BE2C (cell line): ENCODE results near the gene CENPP.

Source experiments
- DNase-seq: peaks from one replicate; pipeline ENCODE4 v3.0.0-alpha.2; 2020
- H3K27me3 ChIP-seq: fragments of 250-450 bp; sonication (Bioruptor Pico); 2 replicates; pipeline ENCODE4 v1.5.1; 2020; ENCODE audit warnings: mild to moderate bottlenecking
- H3K36me3 ChIP-seq: fragments of 250-450 bp; sonication (Bioruptor Pico); 2 replicates; pipeline ENCODE4 v1.5.1; 2020; ENCODE audit warnings: mild to moderate bottlenecking
- H3K4me1 ChIP-seq: fragments of 250-450 bp; sonication (Bioruptor Pico); 2 replicates; pipeline ENCODE4 v1.5.1; 2020
- H3K4me3 ChIP-seq: 2 replicates; pipeline ENCODE4 v1.5.1; 2011; ENCODE audit warnings: low read depth, low read length
- H3K9me3 ChIP-seq: fragments of 250-450 bp; sonication (Bioruptor Pico); 2 replicates; pipeline ENCODE4 v1.5.1; 2020
- TF ChIP-seq, protein P1 (sequence below): IDR thresholded peaks from 2 replicates; pipeline ENCODE4 v1.5.1; 2012; ENCODE audit warnings: mild to moderate bottlenecking, low read depth, low read length

The CENPP gene

DNA sequence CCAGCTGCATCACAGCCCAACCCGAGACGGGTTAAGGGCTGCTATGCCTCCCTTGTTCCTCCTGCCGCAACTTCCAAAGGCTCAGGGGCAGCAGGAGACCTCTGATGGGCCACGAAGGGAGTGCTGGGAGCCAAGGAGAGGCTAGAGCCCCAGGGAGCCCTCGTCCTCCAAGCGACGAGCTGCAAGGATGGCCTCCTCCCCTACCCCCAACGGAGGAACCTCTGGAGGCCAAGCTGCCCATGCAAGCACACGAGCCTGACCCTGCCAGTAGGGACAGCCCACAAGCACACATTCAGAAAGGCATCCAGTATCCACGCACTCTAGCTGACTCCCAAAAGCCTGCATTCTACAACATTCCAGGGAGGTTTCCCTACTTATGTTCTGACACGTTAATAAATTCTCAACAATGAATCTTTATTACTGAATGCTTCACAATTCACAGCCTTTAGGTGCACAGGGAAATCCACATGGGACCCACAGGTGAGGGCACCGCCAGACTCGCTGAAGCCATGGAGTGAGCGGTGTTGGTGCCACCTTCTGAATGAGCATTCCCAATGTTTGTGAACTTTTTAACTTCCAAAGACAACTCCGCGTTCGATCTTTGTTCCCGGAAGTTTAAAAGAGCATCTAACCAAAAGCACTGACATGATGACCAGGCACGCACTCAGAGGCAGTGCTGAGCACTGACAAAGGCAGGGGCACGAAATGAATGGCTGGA is 315.5 kb downstream of the CENPP start:
- Histone ChIP-seq H3K36me3 (peaks cover 66% of the 10 kb centered on the region), H3K9me3 (no peaks in the 10 kb centered on the region), H3K27me3 (no peaks in the 10 kb centered on the region), H3K4me3 (no peak overlapping the region), H3K4me1 (no peaks in the 10 kb centered on the region)
- TF ChIP-seq, protein P1, sequence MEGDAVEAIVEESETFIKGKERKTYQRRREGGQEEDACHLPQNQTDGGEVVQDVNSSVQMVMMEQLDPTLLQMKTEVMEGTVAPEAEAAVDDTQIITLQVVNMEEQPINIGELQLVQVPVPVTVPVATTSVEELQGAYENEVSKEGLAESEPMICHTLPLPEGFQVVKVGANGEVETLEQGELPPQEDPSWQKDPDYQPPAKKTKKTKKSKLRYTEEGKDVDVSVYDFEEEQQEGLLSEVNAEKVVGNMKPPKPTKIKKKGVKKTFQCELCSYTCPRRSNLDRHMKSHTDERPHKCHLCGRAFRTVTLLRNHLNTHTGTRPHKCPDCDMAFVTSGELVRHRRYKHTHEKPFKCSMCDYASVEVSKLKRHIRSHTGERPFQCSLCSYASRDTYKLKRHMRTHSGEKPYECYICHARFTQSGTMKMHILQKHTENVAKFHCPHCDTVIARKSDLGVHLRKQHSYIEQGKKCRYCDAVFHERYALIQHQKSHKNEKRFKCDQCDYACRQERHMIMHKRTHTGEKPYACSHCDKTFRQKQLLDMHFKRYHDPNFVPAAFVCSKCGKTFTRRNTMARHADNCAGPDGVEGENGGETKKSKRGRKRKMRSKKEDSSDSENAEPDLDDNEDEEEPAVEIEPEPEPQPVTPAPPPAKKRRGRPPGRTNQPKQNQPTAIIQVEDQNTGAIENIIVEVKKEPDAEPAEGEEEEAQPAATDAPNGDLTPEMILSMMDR = no peak
- DNase-seq = no peak

DNA sequence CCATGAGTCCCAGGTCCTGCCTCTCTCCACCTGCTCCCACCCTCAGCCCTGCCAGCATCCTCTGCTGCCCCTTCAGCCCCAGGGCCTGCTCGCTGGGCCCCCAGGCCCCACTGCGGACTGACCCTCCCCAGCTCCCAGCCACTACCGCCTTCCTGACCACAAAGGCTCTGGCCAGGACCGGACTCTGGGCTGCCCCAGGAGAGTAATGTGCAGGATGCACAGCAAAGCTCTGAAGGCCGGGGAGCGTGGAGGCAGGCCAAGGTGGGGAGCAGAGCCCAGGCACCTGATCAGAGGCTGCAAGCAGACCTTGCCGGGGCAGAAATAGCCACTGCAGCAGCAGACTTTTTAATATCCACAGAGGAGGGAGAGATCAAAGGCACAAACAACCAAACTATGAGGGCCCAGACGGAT is 316.3 kb downstream of the CENPP start:
- Histone ChIP-seq H3K27me3 (no peaks in the 10 kb centered on the region), H3K4me1 (no peaks in the 10 kb centered on the region), H3K36me3 (peaks cover 69% of the 10 kb centered on the region), H3K4me3 (no peak overlapping the region), H3K9me3 (no peaks in the 10 kb centered on the region)
- no peak for DNase-seq
- TF ChIP-seq, protein P1 = no peak

GRCh38 chr9:92642564-92642963 is 316.8 kb downstream of the CENPP start:
- H3K27me3 ChIP-seq = no peaks in the 10 kb centered on the region
- peaks cover 71% of the 10 kb centered on the region for H3K36me3 ChIP-seq
- no peaks in the 10 kb centered on the region for H3K9me3 ChIP-seq
- no peak overlapping the region for H3K4me3 ChIP-seq
- no peaks in the 10 kb centered on the region for H3K4me1 ChIP-seq
- TF ChIP-seq, protein P1 = no peak
- DNase-seq = no peak

DNA sequence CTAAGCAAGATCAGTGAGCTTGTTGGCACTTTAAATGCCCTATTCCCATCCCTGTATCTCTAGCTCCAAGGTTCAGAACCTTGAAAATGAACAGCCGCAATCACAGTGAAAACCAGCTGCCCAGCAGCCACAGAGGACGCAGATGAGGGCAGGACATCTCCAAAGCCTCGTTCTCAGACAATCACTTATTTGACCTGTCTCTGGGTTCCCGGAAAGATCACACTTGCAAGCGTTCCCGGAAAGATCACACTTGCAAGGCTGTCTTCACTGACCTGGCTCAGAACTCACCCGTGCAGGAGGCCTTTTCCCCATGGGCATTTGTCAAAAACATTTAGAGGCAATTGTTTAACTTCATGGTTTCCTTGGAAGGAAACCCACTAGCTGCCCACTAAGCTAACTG is 318.5 kb downstream of the CENPP start:
- no peak for DNase-seq
- no peak overlapping the region for H3K4me3 ChIP-seq
- TF ChIP-seq, protein P1 = no peak
- no peaks in the 10 kb centered on the region for H3K9me3 ChIP-seq
- H3K36me3 ChIP-seq = peaks cover 73% of the 10 kb centered on the region
- H3K27me3 ChIP-seq = no peaks in the 10 kb centered on the region
- no peaks in the 10 kb centered on the region for H3K4me1 ChIP-seq

DNA sequence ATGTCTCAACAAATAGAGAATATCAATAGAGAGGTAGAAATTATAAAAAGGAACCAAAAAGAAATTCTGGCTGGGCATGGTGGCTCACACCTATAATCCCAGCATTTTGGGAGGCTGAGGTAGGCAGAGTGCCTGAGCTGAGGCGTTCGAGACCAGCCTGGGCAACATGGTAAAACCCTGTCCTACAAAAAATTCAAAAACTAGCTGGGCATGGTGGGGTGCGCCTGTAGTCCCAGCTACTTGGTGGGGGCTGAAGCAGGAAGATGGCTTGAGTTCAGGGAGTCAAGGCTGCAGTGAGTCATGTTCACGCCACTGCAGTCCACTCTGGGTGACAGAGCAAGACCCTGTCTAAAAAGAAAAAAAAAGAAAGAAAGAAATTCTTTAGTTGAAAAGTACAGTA is 319.3 kb downstream of the CENPP start:
- Histone ChIP-seq H3K27me3 (no peaks in the 10 kb centered on the region), H3K36me3 (peaks cover 73% of the 10 kb centered on the region), H3K9me3 (no peaks in the 10 kb centered on the region), H3K4me1 (no peaks in the 10 kb centered on the region), H3K4me3 (no peak overlapping the region)
- no peak for DNase-seq
- TF ChIP-seq, protein P1 = no peak

DNA sequence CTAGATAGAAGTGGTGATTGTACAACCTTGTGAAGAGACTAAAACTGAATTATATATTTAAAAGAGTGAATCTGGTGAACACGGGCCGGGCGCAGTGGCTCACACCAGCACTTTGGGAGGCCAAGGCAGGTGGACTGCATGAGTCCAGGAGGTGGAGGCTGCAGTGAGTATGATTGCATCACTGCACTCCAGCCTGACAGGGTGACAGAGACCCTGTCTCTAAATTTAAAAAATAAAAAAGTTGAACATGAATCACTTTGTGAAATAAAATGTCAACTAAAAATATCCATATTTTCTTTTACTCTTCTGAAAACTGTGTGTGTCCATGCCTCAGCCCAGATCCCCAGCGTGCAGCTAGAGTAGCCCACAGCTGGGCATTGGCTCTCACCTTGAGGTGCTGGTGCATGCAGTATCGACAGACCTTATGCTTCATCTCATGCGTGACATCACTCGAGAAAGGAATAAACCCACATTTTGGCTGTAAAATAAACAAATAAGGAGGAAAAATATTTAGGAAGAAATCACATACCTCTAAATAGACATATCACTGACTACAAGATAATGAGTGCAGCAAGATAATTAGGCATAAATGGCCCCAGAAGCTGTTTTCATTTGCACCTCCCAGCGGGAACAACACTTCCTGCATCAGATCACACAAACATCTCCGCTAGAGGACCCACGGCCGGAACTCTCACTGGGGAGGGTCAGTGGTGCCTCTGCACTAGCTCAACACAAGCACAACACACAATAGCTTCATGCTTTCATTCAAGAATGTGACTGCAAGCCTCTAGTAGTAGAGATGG is 322.1 kb downstream of the CENPP start:
- H3K9me3 ChIP-seq = no peaks in the 10 kb centered on the region
- H3K4me3 ChIP-seq = no peak overlapping the region
- no peak for DNase-seq
- TF ChIP-seq, protein P1 = no peak
- H3K27me3 ChIP-seq = no peaks in the 10 kb centered on the region
- peaks cover 7% of the 10 kb centered on the region for H3K4me1 ChIP-seq
- H3K36me3 ChIP-seq = peaks cover 58% of the 10 kb centered on the region
